NCI-H524 (cell line): ENCODE measurements around the gene SIRT7.

Experiments
- DNase-seq, 2 experiments: peaks; one replicate each; lab custom pipeline; 2025; lab: John Stamatoyannopoulos, UW

The SIRT7 gene

DNA sequence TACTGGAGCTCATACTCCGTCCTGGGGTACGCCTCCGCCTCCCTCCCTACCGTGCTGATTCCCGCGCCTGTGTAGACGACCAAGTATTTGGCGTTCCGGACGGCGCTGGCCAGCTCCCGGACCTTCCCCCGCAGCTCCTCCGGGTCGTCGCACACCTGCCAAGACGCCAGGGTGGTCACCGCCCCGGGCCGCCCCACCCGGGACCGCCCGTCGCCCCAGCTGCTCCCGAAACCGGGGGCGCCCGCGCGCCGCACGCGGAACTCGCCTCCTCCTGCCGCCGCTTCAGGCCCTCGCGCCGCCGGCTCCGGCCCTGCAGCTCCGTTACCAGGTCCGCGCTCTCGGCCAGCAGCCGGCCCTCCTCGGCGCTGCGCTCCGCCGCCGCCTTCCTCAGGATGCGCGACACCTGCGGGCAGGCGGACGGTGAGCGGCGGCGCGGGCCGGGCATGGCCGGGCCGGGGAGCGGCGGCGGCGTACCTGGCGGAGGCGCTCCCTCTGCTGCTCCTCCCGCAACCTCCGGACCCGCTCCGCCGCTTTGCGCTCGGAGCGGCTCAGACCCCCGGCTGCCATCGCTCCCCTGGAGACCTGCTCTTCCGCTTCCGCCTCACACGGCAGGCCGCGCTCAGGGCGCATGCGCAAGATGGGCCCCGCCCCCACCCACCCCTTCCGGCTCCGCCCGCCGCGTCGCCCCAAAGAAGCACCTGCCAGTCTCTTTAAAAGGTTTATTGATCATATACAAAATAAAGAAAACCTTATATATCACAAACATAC, at the start of gene SIRT7:
TSS of gene SIRT7 (minus strand) at position 612 of the 768 bp plus-strand sequence. CDS start at position 567, 45 bp downstream.
- DNase-seq = peak; percentile 50 to 92

- DNase-seq = no peak
Observed at GRCh38 chr17:81967244-81967532, 49.2 kb upstream of the SIRT7 start.

DNA sequence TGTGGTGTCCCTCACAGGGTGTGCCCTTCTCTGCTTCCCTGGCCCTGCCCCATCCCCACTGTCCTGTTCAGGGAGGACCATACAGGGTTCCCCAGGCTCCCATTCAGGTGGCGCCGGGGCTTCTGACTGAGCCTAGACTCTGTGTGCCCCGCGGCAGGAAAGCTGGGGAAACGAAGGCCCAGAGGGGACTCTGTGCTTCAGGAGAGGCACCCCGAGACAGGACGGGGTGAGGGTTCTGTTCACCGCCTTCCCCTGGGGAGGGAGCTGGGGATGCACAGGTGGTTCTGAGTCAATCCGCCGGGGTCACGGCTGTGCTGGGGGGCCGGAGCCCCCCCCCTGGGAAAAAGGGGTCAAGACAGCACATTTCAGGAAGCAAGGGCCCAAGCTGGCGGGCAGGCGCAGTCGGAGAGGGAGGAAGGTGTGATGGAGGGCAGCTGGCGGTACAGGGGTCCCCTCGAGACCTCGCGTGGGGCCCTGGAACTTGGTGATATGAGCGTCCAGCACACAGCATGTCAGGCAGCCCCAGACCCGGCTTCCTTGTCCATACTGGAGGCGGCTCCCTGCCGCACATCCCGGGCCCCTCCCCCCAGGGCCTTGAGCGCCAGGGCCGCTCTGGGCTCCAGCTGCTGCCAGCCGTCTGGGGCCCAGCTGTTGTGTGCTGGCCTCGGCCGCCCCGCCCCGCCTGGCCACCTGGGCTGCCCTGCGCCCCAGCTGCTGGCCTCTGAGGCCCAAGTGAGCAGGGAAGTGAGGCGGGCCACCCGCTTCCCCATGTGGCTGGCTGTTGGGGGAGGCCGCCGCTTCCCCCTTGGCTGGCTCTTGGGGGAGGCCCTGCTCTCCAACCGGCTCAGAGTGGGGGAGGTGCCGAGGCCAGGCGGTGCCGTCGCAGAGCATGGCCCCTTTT, 48.6 kb upstream of the SIRT7 start:
- peak; percentile 96 to 99 for DNase-seq

DNA sequence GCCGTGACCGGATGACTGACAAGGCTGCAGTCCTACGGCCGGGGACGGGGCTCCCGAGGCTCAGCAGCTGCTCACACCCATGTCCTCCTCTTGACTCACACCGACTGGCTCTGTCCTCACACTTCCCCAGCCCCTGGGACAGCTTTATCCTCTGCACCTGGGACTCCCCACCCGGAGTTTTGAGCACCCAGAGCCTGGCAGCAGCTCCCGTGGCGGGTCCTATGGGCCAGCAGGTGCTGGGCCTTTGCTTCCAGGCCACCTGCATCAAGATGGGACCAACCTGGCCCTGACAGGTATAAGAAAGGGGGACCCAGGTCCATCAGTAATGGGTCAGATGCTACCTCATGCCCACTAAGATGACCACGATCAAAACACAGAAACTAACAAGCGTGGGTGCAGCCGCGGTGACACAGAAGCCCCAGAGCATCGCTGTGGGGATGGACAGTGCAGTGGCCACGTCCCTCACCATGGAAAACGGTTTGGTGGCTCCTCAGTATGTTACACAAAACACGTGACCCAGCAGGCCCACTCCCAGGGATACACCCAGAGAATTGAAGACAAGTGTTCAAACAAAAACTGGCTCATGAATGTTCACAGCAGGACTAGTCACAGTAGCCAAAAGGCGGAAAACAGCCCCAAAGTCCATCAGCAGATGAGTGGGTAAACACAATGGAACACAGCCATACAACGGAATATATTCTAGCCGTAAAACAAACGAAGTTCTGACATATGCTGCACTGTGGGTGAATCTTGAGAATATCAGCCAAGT, 46.3 kb upstream of the SIRT7 start:
- no peak for DNase-seq

DNA sequence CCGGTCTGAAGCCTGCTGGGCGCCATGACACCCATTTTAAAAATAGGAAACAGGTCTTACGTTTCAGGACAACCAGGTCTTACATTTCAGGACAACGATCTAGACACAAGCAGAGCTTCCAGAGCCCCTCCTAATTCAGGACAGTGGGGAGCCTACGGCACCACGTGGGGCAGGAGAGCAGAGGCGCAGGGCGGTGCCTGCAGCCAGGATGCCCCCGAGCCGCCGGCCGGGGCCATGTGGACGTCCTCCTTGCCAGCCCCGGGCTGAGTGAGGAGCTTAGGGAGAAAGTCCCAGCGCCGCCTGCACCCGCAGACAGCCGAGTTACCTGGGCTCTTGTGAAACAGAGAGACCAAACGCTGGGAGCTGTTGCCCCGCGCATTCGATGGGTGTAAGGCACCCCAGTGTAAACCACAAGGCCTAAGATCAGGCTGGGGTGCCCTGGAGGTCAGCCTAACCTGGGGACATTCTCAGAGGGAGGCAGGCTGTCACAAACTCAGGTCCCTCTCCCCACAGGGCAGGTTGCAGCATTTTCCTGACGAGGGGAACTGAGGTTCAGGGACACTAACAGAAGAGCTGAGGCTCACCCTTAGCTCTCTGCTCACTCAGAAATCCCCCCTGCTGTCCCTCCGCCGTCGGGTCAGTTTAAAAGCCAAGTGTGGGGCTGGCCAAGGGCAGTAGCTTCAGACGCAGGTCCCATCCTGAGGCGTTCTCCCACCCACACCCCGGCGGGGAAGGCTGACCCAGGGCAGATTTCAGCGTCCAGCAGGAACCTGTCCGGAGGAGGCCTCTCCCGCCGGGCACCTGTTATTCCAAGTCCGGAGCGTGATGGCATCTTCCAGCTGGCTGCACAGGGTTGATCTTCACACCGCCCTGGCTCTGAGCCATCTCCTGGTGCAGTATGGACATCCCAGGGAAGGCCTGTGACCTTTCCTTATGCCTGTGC, 44.8 kb upstream of the SIRT7 start:
- DNase-seq = no peak

- no peak for DNase-seq
Observed at GRCh38 chr17:81961521-81962498, 43.8 kb upstream of the SIRT7 start.

DNA sequence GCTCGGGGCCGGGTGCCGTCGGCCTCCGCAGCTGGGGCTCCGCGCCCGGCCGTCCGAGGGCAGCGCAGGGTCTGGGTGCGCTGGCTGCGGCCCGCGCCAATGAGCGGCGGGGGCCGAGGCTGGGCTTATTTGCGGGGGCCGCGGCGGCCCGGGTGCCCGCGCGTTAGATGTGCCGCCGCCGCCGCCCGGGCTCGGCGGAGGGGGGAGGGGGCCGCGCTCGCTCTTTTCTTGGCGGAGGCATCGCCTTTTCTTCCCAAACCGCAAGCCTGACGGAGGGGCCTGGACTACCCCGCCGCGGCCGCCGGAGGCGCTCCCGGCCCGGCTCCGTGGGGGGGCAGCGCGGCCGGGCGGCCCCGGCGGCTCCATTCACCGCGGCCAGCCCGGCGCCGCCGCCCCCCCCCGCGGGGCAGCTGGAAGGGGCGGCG, 43.1 kb upstream of the SIRT7 start, which contains the start of gene NOTUM:
TSS of gene NOTUM (minus strand) at position 101 of the 425 bp plus-strand sequence. CDS start 278 bp downstream, outside the sequence.
- DNase-seq = peak; percentile 39 to 64

DNA sequence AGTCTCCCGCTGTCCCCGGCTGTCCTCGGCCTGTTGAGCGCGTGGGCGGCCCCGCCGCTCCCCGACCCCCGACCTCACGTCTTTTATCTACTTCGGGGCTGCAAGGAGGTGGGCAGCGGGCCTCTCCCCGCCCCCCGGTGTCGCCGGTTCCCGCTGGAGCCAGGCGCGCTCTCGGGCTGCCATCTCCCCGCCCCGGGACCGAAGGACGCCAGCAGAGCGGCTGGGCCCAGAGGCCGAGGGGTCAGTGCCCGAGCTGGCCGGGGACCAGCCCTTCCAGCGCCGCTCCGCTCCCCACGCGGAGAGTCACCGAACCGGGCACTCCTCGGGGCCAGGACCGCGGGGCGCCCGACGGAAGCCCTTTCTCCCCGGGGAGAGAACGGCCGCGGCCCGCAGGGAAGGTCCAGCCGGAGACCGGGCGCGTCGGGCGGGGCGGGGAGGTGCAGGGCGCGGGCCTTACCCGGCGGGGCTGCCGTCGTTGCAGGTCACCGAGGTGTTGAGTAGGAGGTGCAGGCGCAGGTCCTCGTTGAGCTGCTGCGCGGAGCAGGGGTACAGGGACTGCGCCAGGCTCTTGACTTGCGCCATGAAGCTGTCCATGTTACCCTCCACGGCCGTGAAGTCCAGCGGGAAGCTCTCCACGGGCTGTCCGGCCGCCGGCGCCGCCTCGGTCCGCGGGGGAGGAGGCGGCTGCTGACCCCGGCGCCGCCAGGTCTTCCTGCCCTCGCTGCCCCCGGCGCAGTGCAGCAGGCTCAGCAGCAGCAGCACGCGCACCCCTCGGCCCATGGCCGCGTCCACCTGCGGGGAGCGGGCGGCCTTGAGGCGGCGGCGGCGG, 42.4 kb upstream of the SIRT7 start:
- peak in 1 of 2 experiments; percentile 53 for DNase-seq

GRCh38 chr17:81959362-81960129, 41.6 kb upstream of the SIRT7 start:
- DNase-seq = peak; percentile 59 to 87

DNA sequence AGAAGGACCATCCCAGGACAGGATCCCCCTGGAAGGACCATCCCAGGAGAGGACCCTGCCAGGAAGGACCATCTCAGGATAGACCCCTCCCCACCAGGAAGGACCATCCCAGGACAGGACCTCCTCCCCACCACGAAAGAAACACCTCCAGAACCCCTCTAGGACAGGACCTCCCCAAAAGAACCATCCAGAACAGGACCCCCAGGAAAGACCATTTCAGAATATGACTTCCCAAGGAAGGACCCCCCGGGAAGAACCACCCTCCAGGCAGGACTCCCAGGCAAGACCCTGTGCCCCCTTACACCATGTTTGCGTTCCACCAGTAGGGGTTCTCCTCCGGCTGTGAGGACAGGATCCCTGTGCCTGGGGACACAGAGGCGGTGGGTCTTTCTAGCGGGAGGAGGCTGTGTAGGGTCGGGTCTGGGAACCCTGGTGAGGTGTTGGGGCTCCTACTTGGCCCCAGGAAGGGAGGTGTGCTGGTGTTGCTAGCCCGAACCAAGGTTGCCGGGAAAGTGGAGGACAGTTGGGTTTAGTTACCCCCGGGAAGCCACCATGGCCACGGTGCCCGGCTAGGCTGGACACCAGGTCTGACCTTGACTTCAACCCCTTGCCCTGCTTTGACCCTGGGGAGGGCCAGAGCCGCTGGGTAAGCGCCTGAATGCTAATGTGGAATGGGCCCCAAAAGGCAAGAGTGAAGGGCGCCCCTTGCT, 40.8 kb upstream of the SIRT7 start:
- peak in 1 of 2 experiments; percentile 41 for DNase-seq

DNA sequence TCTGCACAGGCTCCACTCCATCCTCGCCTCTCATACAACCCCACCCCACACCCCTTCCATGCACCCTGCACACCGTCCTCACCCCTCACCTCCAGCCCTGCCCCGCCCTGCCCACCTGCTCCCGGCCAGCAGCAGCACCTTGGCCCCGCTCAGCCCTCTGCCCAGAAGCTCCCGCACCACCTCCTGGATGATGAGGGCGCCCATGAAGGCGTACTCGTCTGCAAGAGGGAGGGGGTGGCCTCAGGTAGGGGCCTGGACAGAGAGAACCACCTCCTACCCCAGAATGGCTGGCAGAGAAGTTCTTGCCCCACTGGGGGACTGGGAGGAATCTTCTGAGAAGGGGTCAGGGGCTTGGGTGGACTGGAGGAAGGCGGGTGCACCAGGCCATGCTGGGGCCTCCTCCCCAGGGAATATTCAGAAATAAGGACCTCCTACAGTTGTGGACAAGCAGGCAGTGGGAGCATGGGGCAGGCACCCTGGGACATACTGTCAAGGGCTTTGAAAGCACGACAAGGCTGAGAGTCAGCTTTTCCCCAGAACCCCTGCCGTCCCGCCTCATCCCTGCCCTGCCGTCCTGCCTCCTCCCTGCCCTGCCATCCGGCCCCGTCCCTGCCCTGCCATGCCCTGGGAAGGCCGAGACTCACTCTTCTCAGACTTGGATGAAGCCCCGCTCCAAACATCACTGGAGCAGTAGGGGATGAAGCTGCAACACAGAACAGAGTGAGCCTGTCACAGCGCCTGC, 39.9 kb upstream of the SIRT7 start:
- no peak for DNase-seq

GRCh38 chr17:81956607-81957589, 38.9 kb upstream of the SIRT7 start:
- no peak for DNase-seq

GRCh38 chr17:81955756-81956544, 38.0 kb upstream of the SIRT7 start:
- DNase-seq = no peak

DNA sequence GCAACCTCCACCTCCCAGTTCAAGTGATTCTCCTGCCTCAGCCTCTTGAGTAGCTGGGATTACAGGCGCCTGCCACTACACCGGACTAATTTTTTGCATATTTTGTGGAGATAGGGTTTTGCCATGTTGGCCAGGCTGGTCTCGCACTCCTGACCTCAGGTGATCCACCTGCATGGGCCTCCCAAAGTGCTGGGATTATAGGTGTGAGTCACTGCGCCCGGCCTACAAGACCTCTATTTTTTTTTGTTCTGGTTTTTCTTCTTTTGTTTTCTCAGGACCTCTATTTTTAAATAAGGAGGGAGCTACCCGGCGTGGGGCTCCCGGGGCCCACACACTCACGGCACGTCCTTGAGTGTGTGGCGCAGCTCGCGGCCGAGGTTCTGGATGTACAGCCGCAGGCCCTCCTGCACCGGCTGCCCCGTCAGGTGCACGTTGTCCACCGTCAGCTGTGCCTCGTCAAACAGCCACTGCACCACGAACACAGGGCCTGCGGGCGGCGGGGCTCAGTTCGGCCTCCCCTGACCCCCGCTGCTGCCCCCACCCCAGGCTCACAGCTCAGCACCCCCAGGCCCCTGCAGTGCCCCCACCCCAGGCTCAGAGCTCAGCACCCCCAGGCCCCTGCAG, 37.2 kb upstream of the SIRT7 start:
- no peak for DNase-seq
